MM.1S (cell line): Measurements from ENCODE around the gene PARD3.

ENCODE experiments used
- DNase-seq: peaks from one replicate; pipeline ENCODE4 v3.0.0-alpha.2; 2015
- H2AFZ ChIP-seq: fragments of 300-600 bp; sonication (generic); 2 replicates; pipeline ENCODE4 v1.6.0; 2016; ENCODE audit warnings: antibody characterized with exemption, low read length
- H3F3A ChIP-seq: fragments of 300-600 bp; sonication (generic); 2 replicates; pipeline ENCODE4 v1.6.1; 2016; ENCODE audit warnings: mild to moderate bottlenecking, antibody characterized with exemption, low read length, moderate library complexity, mixed read lengths; ENCODE audit not compliant: insufficient read depth
- H3K27ac ChIP-seq: fragments of 300-600 bp; sonication (generic); 2 replicates; pipeline ENCODE4 v1.5.1; 2016; ENCODE audit warnings: mild to moderate bottlenecking, low read length
- H3K27me3 ChIP-seq: fragments of 300-600 bp; sonication (generic); replicated peaks from 2 replicates; pipeline ENCODE4 v1.6.0; 2016; ENCODE audit warnings: low read length; ENCODE audit not compliant: insufficient read depth
- H3K36me3 ChIP-seq: fragments of 300-600 bp; sonication (generic); replicated peaks from 2 replicates; pipeline ENCODE4 v1.6.1; 2016; ENCODE audit warnings: mild to moderate bottlenecking, low read length, mixed read lengths; ENCODE audit not compliant: insufficient read depth
- H3K4me1 ChIP-seq: fragments of 300-600 bp; sonication (generic); 2 replicates; pipeline ENCODE4 v1.6.1; 2016; ENCODE audit warnings: low read length, mixed read lengths
- H3K4me2 ChIP-seq: fragments of 300-600 bp; sonication (generic); 2 replicates; pipeline ENCODE4 v1.6.0; 2016; ENCODE audit warnings: low read depth, low read length
- H3K4me3 ChIP-seq: fragments of 300-600 bp; sonication (generic); 2 replicates; pipeline ENCODE4 v1.5.1; 2016; ENCODE audit warnings: low read length, mixed read lengths
- H3K79me2 ChIP-seq: fragments of 300-600 bp; sonication (generic); 2 replicates; pipeline ENCODE4 v1.6.1; 2016; ENCODE audit warnings: mixed run types, low read length, mixed read lengths
- H3K9ac ChIP-seq: fragments of 300-600 bp; sonication (generic); 2 replicates; pipeline ENCODE4 v1.6.1; 2016; ENCODE audit warnings: low read length, mixed read lengths
- H3K9me2 ChIP-seq: fragments of 300-600 bp; sonication (generic); replicated peaks from 2 replicates; pipeline ENCODE4 v1.6.1; 2016; ENCODE audit warnings: mild to moderate bottlenecking, low read length, mixed read lengths; ENCODE audit not compliant: insufficient read depth
- H3K9me3 ChIP-seq: fragments of 300-600 bp; sonication (generic); replicated peaks from 2 replicates; pipeline ENCODE4 v1.6.1; 2016; ENCODE audit warnings: mild to moderate bottlenecking, low read length, mixed read lengths; ENCODE audit not compliant: insufficient read depth
- H4K20me1 ChIP-seq: fragments of 300-600 bp; sonication (generic); 2 replicates; pipeline ENCODE4 v1.6.1; 2016; ENCODE audit warnings: mild to moderate bottlenecking, low read length, moderate library complexity, mixed read lengths; ENCODE audit not compliant: insufficient read depth
- EZH2 ChIP-seq: fragments of 300-600 bp; sonication (generic); optimal IDR thresholded peaks from 2 replicates; pipeline ENCODE3; 2017; ENCODE audit warnings: low read depth, mild to moderate bottlenecking, antibody characterized with exemption, low read length, mixed read lengths
- EZH2phosphoT487 ChIP-seq: fragments of 300-600 bp; sonication (generic); IDR thresholded peaks from 2 replicates; pipeline ENCODE4 v1.6.1; 2018; ENCODE audit warnings: antibody characterized with exemption, low read length
- TF ChIP-seq, protein P1 (sequence below): fragments of 300-600 bp; sonication (generic); IDR thresholded peaks from 2 replicates; pipeline ENCODE4 v1.5.1; 2016; ENCODE audit warnings: antibody characterized with exemption, low read length, mixed read lengths

The PARD3 gene

DNA sequence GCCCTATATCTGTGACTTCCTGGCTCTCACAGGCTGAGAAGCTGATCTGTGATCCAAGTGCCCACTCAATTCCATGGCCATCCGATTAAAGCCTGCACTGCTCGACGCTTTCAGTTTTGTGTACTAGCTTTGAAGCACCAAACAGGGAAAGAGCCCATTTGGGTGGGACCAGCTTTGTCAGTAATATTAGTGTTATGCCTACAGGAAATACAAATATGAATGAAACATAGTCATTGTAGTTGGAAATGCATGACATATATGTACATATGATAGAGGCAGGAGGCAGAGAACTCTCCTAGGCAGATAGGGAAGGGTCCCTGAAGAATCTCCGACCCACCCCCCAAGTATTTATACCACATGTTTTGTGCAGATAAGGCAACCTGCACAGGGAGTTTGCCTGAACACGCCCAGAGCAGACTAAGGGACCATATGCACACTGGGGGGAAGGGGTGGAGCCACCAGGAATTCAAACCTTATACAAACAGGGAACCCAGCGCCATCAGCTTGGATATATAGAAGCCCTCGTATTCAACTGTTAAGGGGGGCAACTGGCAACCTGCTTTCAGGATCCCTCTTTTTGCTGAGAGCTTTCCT is 653.2 kb downstream of the PARD3 start:
- Histone ChIP-seq H3K27me3 (no peaks in the 10 kb centered on the region), H3F3A (no peaks in the 10 kb centered on the region), H2AFZ (no peak overlapping the region), H3K27ac (no peak overlapping the region), H3K4me3 (no peak overlapping the region), H3K9ac (no peak overlapping the region), H4K20me1 (no peaks in the 10 kb centered on the region), H3K36me3 (no peaks in the 10 kb centered on the region), H3K9me2 (no peaks in the 10 kb centered on the region), H3K9me3 (no peaks in the 10 kb centered on the region), H3K4me1 (no peaks in the 10 kb centered on the region), H3K79me2 (no peaks in the 10 kb centered on the region), H3K4me2 (no peak overlapping the region)
- TF ChIP-seq EZH2phosphoT487 (no peak), EZH2 (no peak)
- TF ChIP-seq, protein P1, sequence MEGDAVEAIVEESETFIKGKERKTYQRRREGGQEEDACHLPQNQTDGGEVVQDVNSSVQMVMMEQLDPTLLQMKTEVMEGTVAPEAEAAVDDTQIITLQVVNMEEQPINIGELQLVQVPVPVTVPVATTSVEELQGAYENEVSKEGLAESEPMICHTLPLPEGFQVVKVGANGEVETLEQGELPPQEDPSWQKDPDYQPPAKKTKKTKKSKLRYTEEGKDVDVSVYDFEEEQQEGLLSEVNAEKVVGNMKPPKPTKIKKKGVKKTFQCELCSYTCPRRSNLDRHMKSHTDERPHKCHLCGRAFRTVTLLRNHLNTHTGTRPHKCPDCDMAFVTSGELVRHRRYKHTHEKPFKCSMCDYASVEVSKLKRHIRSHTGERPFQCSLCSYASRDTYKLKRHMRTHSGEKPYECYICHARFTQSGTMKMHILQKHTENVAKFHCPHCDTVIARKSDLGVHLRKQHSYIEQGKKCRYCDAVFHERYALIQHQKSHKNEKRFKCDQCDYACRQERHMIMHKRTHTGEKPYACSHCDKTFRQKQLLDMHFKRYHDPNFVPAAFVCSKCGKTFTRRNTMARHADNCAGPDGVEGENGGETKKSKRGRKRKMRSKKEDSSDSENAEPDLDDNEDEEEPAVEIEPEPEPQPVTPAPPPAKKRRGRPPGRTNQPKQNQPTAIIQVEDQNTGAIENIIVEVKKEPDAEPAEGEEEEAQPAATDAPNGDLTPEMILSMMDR = no peak
- DNase-seq = no peak

- Histone ChIP-seq H2AFZ (no peak overlapping the region), H3K27ac (no peak overlapping the region), H3K9me3 (no peaks in the 10 kb centered on the region), H3K4me2 (no peak overlapping the region), H3K36me3 (no peaks in the 10 kb centered on the region), H3K9me2 (no peaks in the 10 kb centered on the region), H3K79me2 (no peaks in the 10 kb centered on the region), H3F3A (no peaks in the 10 kb centered on the region), H3K4me1 (no peaks in the 10 kb centered on the region), H3K9ac (no peak overlapping the region), H3K4me3 (no peak overlapping the region), H4K20me1 (no peaks in the 10 kb centered on the region), H3K27me3 (no peaks in the 10 kb centered on the region)
- TF ChIP-seq, protein P1 = no peak
- TF ChIP-seq EZH2phosphoT487 = no peak
- TF ChIP-seq EZH2 = no peak
- no peak for DNase-seq
These were observed 654.5 kb downstream of the PARD3 start for GRCh38 chr10:34160595-34160994.

DNA sequence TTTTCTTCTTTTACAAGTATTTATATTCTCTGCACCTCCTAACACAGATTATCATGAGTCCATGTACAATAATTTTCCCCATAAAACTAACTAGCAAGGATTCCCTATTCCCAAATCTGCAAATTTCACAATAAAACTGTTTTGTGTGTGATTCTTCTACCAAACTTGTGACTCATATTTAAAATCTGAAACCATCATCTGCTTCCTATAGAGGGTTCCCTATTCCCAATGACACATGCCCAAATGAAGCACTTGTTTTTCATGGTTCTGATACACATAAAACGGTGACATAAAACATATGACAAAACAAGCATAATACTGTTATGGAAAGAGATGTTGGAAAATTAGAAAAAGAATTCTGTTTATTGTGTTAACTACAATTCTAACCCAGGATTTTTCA is 657.6 kb downstream of the PARD3 start:
- Histone ChIP-seq H3K27ac (no peak overlapping the region), H3K4me3 (no peak overlapping the region), H3K9ac (no peak overlapping the region), H3K4me2 (no peak overlapping the region), H2AFZ (no peak overlapping the region), H3K27me3 (no peaks in the 10 kb centered on the region), H3K79me2 (no peaks in the 10 kb centered on the region), H3K36me3 (no peaks in the 10 kb centered on the region), H3K4me1 (no peaks in the 10 kb centered on the region), H3F3A (no peaks in the 10 kb centered on the region), H4K20me1 (no peaks in the 10 kb centered on the region), H3K9me3 (no peaks in the 10 kb centered on the region), H3K9me2 (no peaks in the 10 kb centered on the region)
- DNase-seq = no peak
- TF ChIP-seq, protein P1 = no peak
- TF ChIP-seq EZH2phosphoT487 = no peak
- no peak for TF ChIP-seq EZH2
